ENCODE data around the gene DLK1. TPM values are rescaled to one million over a fixed set of nuclear protein-coding genes. Genes with fewer than 3 reads are reported as not detected.

The DLK1 gene
- total and polyA plus RNA-seq, 8 donors, result 0.05 to 24.6 (median 3.5) TPM; not detected in 4

DNA sequence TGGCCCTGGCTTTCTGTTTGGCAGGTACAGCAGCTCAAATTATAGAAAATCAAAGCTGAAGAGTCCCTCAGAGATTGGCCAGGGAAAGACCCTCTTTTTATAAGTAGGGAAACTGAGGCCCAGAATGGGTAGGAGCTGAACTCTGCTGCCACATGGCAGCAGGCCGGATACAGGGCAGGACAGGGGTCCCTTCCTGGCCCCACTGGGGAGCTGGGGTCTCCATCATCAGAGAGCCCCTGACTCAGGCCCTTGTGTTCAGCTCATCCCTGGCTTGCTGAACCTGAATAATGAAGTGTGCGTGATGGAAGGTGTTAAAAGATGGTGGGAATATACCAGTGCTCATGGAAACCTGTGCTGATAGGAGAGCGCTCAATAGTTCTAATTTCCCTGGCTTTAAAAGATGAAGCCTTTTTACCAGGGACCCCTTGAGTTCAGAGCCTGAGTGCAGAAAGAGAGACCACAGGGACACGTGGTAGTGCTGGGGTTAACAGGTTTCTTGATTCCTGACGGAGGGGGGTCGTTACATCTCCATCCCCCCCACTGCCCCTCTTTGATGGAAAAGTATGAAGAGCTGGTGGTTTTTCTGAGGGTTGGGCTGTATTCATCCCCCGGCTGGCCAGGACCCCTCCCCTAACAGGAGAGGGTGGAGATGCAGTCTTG lies 4.4 kb downstream of the DLK1 start:
- Histone ChIP-seq H3K4me1 (peaks cover 0 to 9% (median 2%) of the 10 kb centered on the region in 4 donors), H3K27ac (no peak overlapping the region), H3K36me3 (no peaks in the 10 kb centered on the region), H3K4me3 (no peak overlapping the region), H3K27me3 (peaks cover 15 to 85% (median 34%) of the 10 kb centered on the region in 3 donors), H3K9me3 (peaks cover 0 to 3% (median 0%) of the 10 kb centered on the region in 4 donors)
- WGBS, 5 donors, result 67 to 76% (median 73%) methylated on average over 7 of the region's 7 CpGs
- no peak for TF ChIP-seq POLR2AphosphoS5 (IDR thresholded peaks at IDR 0.05)
- no peak for TF ChIP-seq POLR2A (IDR thresholded peaks at IDR 0.05)
- no peak for TF ChIP-seq EP300 (IDR thresholded peaks at IDR 0.05)
- TF ChIP-seq, protein P1, sequence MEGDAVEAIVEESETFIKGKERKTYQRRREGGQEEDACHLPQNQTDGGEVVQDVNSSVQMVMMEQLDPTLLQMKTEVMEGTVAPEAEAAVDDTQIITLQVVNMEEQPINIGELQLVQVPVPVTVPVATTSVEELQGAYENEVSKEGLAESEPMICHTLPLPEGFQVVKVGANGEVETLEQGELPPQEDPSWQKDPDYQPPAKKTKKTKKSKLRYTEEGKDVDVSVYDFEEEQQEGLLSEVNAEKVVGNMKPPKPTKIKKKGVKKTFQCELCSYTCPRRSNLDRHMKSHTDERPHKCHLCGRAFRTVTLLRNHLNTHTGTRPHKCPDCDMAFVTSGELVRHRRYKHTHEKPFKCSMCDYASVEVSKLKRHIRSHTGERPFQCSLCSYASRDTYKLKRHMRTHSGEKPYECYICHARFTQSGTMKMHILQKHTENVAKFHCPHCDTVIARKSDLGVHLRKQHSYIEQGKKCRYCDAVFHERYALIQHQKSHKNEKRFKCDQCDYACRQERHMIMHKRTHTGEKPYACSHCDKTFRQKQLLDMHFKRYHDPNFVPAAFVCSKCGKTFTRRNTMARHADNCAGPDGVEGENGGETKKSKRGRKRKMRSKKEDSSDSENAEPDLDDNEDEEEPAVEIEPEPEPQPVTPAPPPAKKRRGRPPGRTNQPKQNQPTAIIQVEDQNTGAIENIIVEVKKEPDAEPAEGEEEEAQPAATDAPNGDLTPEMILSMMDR (IDR thresholded peaks at IDR 0.05), result no peak
- intact Hi-C loops (cut with DNase I; ENCODE audit: low total_unique reads), result no loop called here
- DNase-seq, result no peak

DNA sequence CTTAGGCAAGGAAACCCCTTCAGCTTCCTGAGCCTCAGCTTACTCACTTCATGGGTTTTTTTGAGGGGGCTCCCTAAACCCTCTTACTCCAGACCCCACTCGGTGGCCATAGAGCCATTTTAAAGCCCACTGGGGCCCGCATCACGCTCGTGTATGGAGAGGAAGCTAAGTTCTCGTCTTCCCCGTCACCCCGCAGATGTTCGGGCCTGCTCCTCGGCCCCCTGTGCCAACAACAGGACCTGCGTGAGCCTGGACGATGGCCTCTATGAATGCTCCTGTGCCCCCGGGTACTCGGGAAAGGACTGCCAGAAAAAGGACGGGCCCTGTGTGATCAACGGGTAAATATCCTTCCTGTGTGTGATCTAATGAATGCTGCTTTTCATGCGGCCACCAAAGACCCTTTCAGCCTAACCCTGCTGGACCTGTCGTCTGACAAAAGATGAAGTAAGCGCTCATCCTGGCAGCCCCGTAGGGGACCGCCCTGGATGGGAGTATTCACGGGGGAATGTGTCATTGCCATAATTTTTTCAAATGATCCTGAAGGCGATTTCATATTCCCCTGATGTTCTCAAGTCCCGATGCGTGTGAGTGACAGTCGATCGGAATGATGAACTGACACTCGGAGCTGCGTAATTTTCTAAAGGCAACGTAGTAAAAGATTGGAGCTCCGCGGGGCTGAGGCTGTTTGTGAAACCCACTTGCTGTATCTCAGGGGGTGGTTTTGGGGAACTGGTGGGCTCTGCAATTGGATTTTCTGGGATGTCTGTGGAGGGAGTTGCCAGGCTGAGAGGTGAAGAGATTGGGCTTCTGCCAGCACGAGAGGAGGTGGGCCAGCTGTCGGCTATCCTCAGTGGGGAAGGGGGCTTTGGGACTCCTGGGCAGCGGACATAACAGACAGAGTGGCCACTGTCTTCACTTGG lies 5.4 kb downstream of the DLK1 start:
- TF ChIP-seq POLR2A (IDR thresholded peaks at IDR 0.05) (no peak), EP300 (IDR thresholded peaks at IDR 0.05) (no peak), POLR2AphosphoS5 (IDR thresholded peaks at IDR 0.05) (no peak)
- TF ChIP-seq, protein P1 (IDR thresholded peaks at IDR 0.05), result no peak
- Histone ChIP-seq H3K27ac (no peak overlapping the region), H3K4me1 (peaks cover 0 to 5% (median under 1%) of the 10 kb centered on the region in 4 donors), H3K36me3 (no peaks in the 10 kb centered on the region), H3K27me3 (peaks cover 6 to 85% (median 25%) of the 10 kb centered on the region in 3 donors), H3K9me3 (no peaks in the 10 kb centered on the region), H3K4me3 (no peak overlapping the region)
- no peak for DNase-seq
- 83 to 88% (median 84%) methylated on average over 31 to 34 of the region's 34 CpGs for WGBS, 5 donors
- intact Hi-C loops (cut with DNase I; ENCODE audit: low total_unique reads), result no loop called here

DNA sequence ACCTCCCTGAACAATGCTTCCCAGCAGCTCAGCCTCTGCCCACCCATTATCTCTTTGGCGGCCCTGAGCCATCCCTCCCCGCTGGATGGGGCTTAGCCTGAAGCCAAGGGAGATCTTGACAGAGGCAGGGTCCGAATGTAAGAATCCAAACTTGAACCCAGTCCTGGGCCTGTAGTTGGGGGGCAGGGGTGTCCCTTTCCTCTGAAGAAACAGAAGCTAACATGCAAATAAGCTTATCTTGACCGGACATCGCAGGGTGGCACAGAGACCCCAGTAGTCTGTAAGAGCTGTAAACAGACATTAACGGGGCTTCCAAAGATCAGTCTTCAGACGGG lies 6.0 kb downstream of the DLK1 start:
- Histone ChIP-seq H3K36me3 (no peaks in the 10 kb centered on the region), H3K4me1 (no peaks in the 10 kb centered on the region), H3K27ac (no peak overlapping the region), H3K4me3 (no peak overlapping the region), H3K27me3 (peaks cover 5 to 85% (median 19%) of the 10 kb centered on the region in 3 donors), H3K9me3 (no peaks in the 10 kb centered on the region)
- TF ChIP-seq, protein P1 (IDR thresholded peaks at IDR 0.05), result no peak
- TF ChIP-seq POLR2AphosphoS5 (IDR thresholded peaks at IDR 0.05) (no peak), EP300 (IDR thresholded peaks at IDR 0.05) (no peak), POLR2A (IDR thresholded peaks at IDR 0.05) (no peak)
- 57 to 64% (median 61%) methylated on average over 7 of the region's 7 CpGs for WGBS, 5 donors
- DNase-seq, result no peak
- intact Hi-C loops (cut with DNase I; ENCODE audit: low total_unique reads), result no loop called here

DNA sequence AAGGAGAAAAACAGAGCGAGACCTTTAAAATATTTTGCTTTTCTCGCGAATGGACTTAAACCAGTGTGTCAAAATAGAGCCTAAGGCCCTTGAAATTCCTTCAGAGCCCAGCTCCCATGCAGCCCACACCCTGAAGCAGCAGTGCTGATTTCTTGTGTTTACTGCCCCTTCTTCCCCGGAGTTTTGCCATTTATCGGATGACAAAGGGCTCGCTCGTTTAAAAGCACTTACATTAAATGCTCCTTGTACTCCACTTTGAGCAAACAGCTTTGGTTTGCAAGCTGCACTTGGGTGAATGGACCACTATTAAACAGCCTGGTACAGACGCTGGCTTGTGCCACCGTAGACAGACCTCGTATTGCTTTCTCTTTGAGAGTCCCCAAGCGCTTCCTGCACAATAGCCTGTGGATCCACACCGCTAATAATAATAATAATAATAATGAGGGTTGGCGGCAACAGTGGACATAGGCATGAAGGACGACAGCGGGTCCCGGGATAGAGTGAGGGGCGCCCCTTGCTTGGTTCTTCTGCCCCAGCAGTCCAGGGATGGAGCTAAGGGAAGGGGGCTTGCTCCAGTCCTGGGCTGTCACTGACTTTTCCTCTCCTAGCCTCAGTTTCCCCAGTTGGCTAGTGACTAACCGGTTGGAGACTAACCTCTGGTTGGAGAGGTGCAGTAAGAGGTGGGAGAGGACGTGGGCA lies 6.6 kb downstream of the DLK1 start:
- Histone ChIP-seq H3K27ac (no peak overlapping the region), H3K36me3 (no peaks in the 10 kb centered on the region), H3K4me3 (no peak overlapping the region), H3K4me1 (no peaks in the 10 kb centered on the region), H3K27me3 (peaks cover 0 to 79% (median 13%) of the 10 kb centered on the region in 3 donors), H3K9me3 (no peaks in the 10 kb centered on the region)
- intact Hi-C loops (cut with DNase I; ENCODE audit: low total_unique reads), result no loop called here
- 63 to 73% (median 72%) methylated on average over 18 to 19 of the region's 19 CpGs for WGBS, 5 donors
- TF ChIP-seq EP300 (IDR thresholded peaks at IDR 0.05) (no peak), POLR2AphosphoS5 (IDR thresholded peaks at IDR 0.05) (no peak), POLR2A (IDR thresholded peaks at IDR 0.05) (no peak)
- TF ChIP-seq, protein P1 (IDR thresholded peaks at IDR 0.05), result no peak
- DNase-seq, result no peak
